SKM-1 treated with dmso at 0.1 percent for 144 hours (cell line): ENCODE results near the gene SLC22A4.

Source experiments
- DNase-seq: peaks from one replicate; lab custom pipeline; 2025; ENCODE audit not compliant: unreplicated experiment; lab: John Stamatoyannopoulos, UW

Gene SLC22A4

GRCh38 chr5:132371603-132371994, 77.4 kb downstream of the SLC22A4 start:
- no peak for DNase-seq

GRCh38 chr5:132372127-132372526, 77.9 kb downstream of the SLC22A4 start:
- DNase-seq, result peak; percentile 41

GRCh38 chr5:132372542-132372941, 78.3 kb downstream of the SLC22A4 start:
- no peak for DNase-seq

- no peak for DNase-seq
Measured at GRCh38 chr5:132375957-132376356, 81.8 kb downstream of the SLC22A4 start.

GRCh38 chr5:132376694-132377641, 82.8 kb downstream of the SLC22A4 start:
- no peak for DNase-seq

GRCh38 chr5:132377738-132378137, 83.5 kb downstream of the SLC22A4 start:
- DNase-seq, result no peak

GRCh38 chr5:132378580-132378979, 84.4 kb downstream of the SLC22A4 start:
- no peak for DNase-seq

- DNase-seq, result no peak
Measured at GRCh38 chr5:132380047-132380446, 85.9 kb downstream of the SLC22A4 start.

GRCh38 chr5:132380741-132381140, 86.5 kb downstream of the SLC22A4 start:
- DNase-seq, result no peak

- DNase-seq, result no peak
Measured at GRCh38 chr5:132381614-132382013, 87.4 kb downstream of the SLC22A4 start.

GRCh38 chr5:132383261-132383660, 89.1 kb downstream of the SLC22A4 start:
- no peak for DNase-seq

GRCh38 chr5:132383984-132384383, 89.8 kb downstream of the SLC22A4 start:
- no peak for DNase-seq

- DNase-seq, result no peak
Measured at GRCh38 chr5:132384506-132385050, 90.4 kb downstream of the SLC22A4 start.

- DNase-seq, result peak; percentile 11
Measured at GRCh38 chr5:132385326-132386105, 91.3 kb downstream of the SLC22A4 start.

- DNase-seq, result peak; percentile 34
Measured at GRCh38 chr5:132386644-132387286, 92.6 kb downstream of the SLC22A4 start.

- peak; percentile 43 for DNase-seq
Measured at GRCh38 chr5:132387640-132388117, 93.5 kb downstream of the SLC22A4 start.

GRCh38 chr5:132388244-132389050, 94.3 kb downstream of the SLC22A4 start:
- DNase-seq, result no peak

GRCh38 chr5:132389051-132389331, 94.8 kb downstream of the SLC22A4 start:
- no peak for DNase-seq

- DNase-seq, result no peak
Measured at GRCh38 chr5:132389585-132390286, 95.5 kb downstream of the SLC22A4 start.

GRCh38 chr5:132391247-132391646, 97.1 kb downstream of the SLC22A4 start:
- no peak for DNase-seq
